AG09319 (cell line): ENCODE measurements around the gene TXNRD3.

Experiments
- DNase-seq: peaks from one replicate; pipeline ENCODE4 v3.0.0-alpha.2; 2010; ENCODE audit warnings: low read depth; ENCODE audit errors: extremely low read depth
- CTCF ChIP-seq: IDR thresholded peaks from 2 replicates; pipeline ENCODE4 v1.5.1; 2011; ENCODE audit warnings: low read depth, mild to moderate bottlenecking, inconsistent platforms, low read length, moderate library complexity

TXNRD3 gene

GRCh38 chr3:126665221-126665936 is 10.5 kb upstream of the TXNRD3 start:
- no peak for TF ChIP-seq CTCF
- no peak for DNase-seq

- peak; percentile 4 for TF ChIP-seq CTCF
- DNase-seq = no peak
These were observed 9.8 kb upstream of the TXNRD3 start for GRCh38 chr3:126664591-126665214.

GRCh38 chr3:126663750-126664149 is 8.8 kb upstream of the TXNRD3 start:
- no peak for TF ChIP-seq CTCF
- no peak for DNase-seq

- no peak for TF ChIP-seq CTCF
These were observed 8.3 kb upstream of the TXNRD3 start for GRCh38 chr3:126663257-126663656.

GRCh38 chr3:126661532-126662364 is 6.8 kb upstream of the TXNRD3 start:
- no peak for DNase-seq
- no peak for TF ChIP-seq CTCF

More at GRCh38 chr3:126663257-126663656, 8.3 kb upstream of the TXNRD3 start:
- no peak for DNase-seq

GRCh38 chr3:126659915-126660886 is 5.3 kb upstream of the TXNRD3 start:
- DNase-seq = no peak
- TF ChIP-seq CTCF = peak; percentile 16
